H1 (cell line): ENCODE data around the gene TNS3. TPM values are rescaled to one million over a fixed set of nuclear protein-coding genes. Genes with fewer than 3 reads are reported as not detected.

Experiments used
- CTCF ChIA-PET: fragments of 300-600 bp; sonication (Branson Sonifier 250); formaldehyde crosslinking; loops from one replicate; lab custom pipeline; 2021; ENCODE audit not compliant: partially characterized antibody; lab: Charles Lee
- POLR2A ChIA-PET: fragments of 300-600 bp; sonication (Branson Sonifier 250); formaldehyde crosslinking; loops from one replicate; lab custom pipeline; 2021; ENCODE audit warnings: inconsistent platforms; ENCODE audit not compliant: partially characterized antibody; lab: Charles Lee
- DNase-seq, 2 experiments: peaks; one replicate each; pipeline versions ENCODE4 v3.0.0 to v3.0.0-alpha.2; 2010 to 2022; ENCODE audit warnings: low spot score in 2 of 2, low read depth in 1 of 2, mixed read lengths in 1 of 2
- FAIRE-seq: peaks from 2 replicates; lab custom pipeline; 2011; peaks lifted over from hg19 to GRCh38; lab: Jason Lieb, UNC
- H2AFZ ChIP-seq: 2 replicates; pipeline ENCODE4 v1.8.1; 2012; ENCODE audit warnings: low read length, inconsistent platforms
- H2AK5ac ChIP-seq: 2 replicates; pipeline ENCODE4 v1.6.1; 2013; ENCODE audit warnings: low read depth, low read length
- H2BK120ac ChIP-seq: replicated peaks from 2 replicates; pipeline ENCODE3; 2013; ENCODE audit warnings: low read depth, low read length, inconsistent platforms
- H2BK12ac ChIP-seq: 2 replicates; pipeline ENCODE4 v1.6.1; 2013; ENCODE audit warnings: low read depth, low read length
- H2BK15ac ChIP-seq: 2 replicates; pipeline ENCODE4 v1.6.1; 2013; ENCODE audit warnings: low read length
- H2BK20ac ChIP-seq: 2 replicates; pipeline ENCODE4 v1.6.1; 2013; ENCODE audit warnings: low read length
- H2BK5ac ChIP-seq: 2 replicates; pipeline ENCODE4 v1.6.1; 2013; ENCODE audit warnings: low read depth, low read length
- H3K14ac ChIP-seq: 2 replicates; pipeline ENCODE4 v1.6.1; 2013; ENCODE audit warnings: inconsistent platforms; ENCODE audit not compliant: insufficient read length
- H3K18ac ChIP-seq: 2 replicates; pipeline ENCODE4 v1.6.1; 2013; ENCODE audit warnings: low read length; ENCODE audit errors: extremely low read depth
- H3K23ac ChIP-seq: 2 replicates; pipeline ENCODE4 v1.6.1; 2013; ENCODE audit warnings: inconsistent platforms; ENCODE audit not compliant: insufficient read length
- H3K23me2 ChIP-seq: 2 replicates; pipeline ENCODE4 v1.6.1; 2013; ENCODE audit warnings: low read depth, low read length
- H3K27ac ChIP-seq: 2 replicates; pipeline ENCODE4 v1.6.1; 2011; ENCODE audit warnings: low read depth, low read length, inconsistent platforms
- H3K27me3 ChIP-seq, 4 experiments: replicated peaks in 1 of 4; 1 replicate in 1 of 4; 2 replicates in 3 of 4; pipeline versions ENCODE4 v1.6.1 to v1.8.1; 2011 to 2013; ENCODE audit warnings: low read length in 3 of 4, mild to moderate bottlenecking in 3 of 4, inconsistent platforms in 2 of 4, mixed read lengths in 2 of 4, moderate library complexity in 1 of 4; ENCODE audit not compliant: control insufficient read depth in 3 of 4, insufficient read depth in 3 of 4; ENCODE audit errors: extremely low read depth in 1 of 4
- H3K36me3 ChIP-seq, 4 experiments: 2 replicates each; pipeline versions ENCODE4 v1.6.1 to v1.8.1; 2011 to 2013; ENCODE audit warnings: mild to moderate bottlenecking in 4 of 4, low read length in 3 of 4, moderate library complexity in 2 of 4, control low read depth in 1 of 4, inconsistent platforms in 1 of 4; ENCODE audit not compliant: insufficient read depth in 4 of 4, control insufficient read depth in 2 of 4
- H3K4ac ChIP-seq: replicated peaks from 2 replicates; pipeline ENCODE3; 2013; ENCODE audit warnings: low read length, low read depth, mixed read lengths, inconsistent platforms; ENCODE audit not compliant: insufficient read length
- H3K4me1 ChIP-seq, 4 experiments: replicated peaks in 1 of 4; 1 replicate in 1 of 4; 2 replicates in 3 of 4; pipeline versions ENCODE4 v1.6.1 to v1.8.1; 2011 to 2013; ENCODE audit warnings: low read length in 3 of 4, inconsistent platforms in 2 of 4, mixed read lengths in 1 of 4; ENCODE audit not compliant: insufficient read depth in 4 of 4, control insufficient read depth in 3 of 4
- H3K4me2 ChIP-seq, 2 experiments: 2 replicates each; pipeline versions ENCODE4 v1.6.1 to v1.8.1; 2011 to 2013; ENCODE audit warnings: low read depth in 2 of 2, low read length in 2 of 2, control low read depth in 1 of 2, inconsistent platforms in 1 of 2, mild to moderate bottlenecking in 1 of 2; ENCODE audit not compliant: insufficient read depth in 1 of 2
- H3K4me3 ChIP-seq, 4 experiments: fragments of 200-600, 300-600 bp in 1 of 4; sonication (generic), shearing (Covaris generic), sonication (Bioruptor Twin) in 1 of 4; 2 replicates each; pipeline versions ENCODE4 v1.5.1 to v1.8.1; 2011 to 2016; ENCODE audit warnings: low read length in 4 of 4, low read depth in 3 of 4, control low read depth in 2 of 4, inconsistent platforms in 2 of 4, mild to moderate bottlenecking in 2 of 4, mixed read lengths in 1 of 4, moderate library complexity in 1 of 4; ENCODE audit not compliant: insufficient read depth in 2 of 4; ENCODE audit errors: extremely low read depth in 1 of 4
- H3K56ac ChIP-seq: replicated peaks from 2 replicates; pipeline ENCODE3; 2013; ENCODE audit warnings: low read depth, mild to moderate bottlenecking, mixed read lengths, low read length, inconsistent platforms; ENCODE audit not compliant: insufficient read length
- H3K79me1 ChIP-seq: 2 replicates; pipeline ENCODE4 v1.6.1; 2013; ENCODE audit warnings: low read depth, low read length, control low read depth
- H3K79me2 ChIP-seq, 2 experiments: 2 replicates each; pipeline versions ENCODE4 v1.6.1 to v1.8.1; 2012 to 2013; ENCODE audit warnings: low read length in 2 of 2, mild to moderate bottlenecking in 2 of 2, inconsistent platforms in 1 of 2; ENCODE audit not compliant: insufficient read depth in 2 of 2, control insufficient read depth in 1 of 2
- H3K9ac ChIP-seq, 4 experiments: replicated peaks in 1 of 4; 1 replicate in 1 of 4; 2 replicates in 3 of 4; pipeline versions ENCODE4 v1.6.1 to v1.8.1; 2011 to 2013; ENCODE audit warnings: low read depth in 3 of 4, low read length in 3 of 4, control low read depth in 2 of 4, mild to moderate bottlenecking in 2 of 4, moderate library complexity in 2 of 4, inconsistent platforms in 1 of 4; ENCODE audit errors: extremely low read depth in 1 of 4
- H3K9me3 ChIP-seq, 2 experiments: 2 replicates each; pipeline versions ENCODE4 v1.6.1 to v1.8.1; 2012 to 2013; ENCODE audit warnings: mild to moderate bottlenecking in 2 of 2, moderate library complexity in 2 of 2, control low read depth in 1 of 2, inconsistent platforms in 1 of 2, low read depth in 1 of 2, low read length in 1 of 2, mixed read lengths in 1 of 2; ENCODE audit not compliant: insufficient read depth in 2 of 2
- H4K20me1 ChIP-seq, 2 experiments: replicated peaks in 1 of 2; 2 replicates each; pipeline versions ENCODE3 to v1.8.1; 2011 to 2013; ENCODE audit warnings: inconsistent platforms in 2 of 2, low read length in 2 of 2, mild to moderate bottlenecking in 1 of 2; ENCODE audit not compliant: insufficient read depth in 2 of 2, control insufficient read depth in 1 of 2
- H4K5ac ChIP-seq: 2 replicates; pipeline ENCODE4 v1.6.1; 2013; ENCODE audit warnings: low read length, low read depth, mixed read lengths, inconsistent platforms; ENCODE audit not compliant: insufficient read length
- H4K8ac ChIP-seq: 2 replicates; pipeline ENCODE4 v1.8.0; 2013; ENCODE audit warnings: mild to moderate bottlenecking, moderate library complexity, low read length, inconsistent platforms; ENCODE audit not compliant: insufficient read depth; ENCODE audit errors: extremely low read depth
- H4K91ac ChIP-seq: replicated peaks from 2 replicates; pipeline ENCODE3; 2013; ENCODE audit warnings: low read length, mixed read lengths, inconsistent platforms; ENCODE audit not compliant: insufficient read length
- CTBP2 ChIP-seq: IDR thresholded peaks from 2 replicates; pipeline ENCODE4 v1.7.0; 2011; ENCODE audit warnings: borderline replicate concordance, mild to moderate bottlenecking, moderate library complexity, mixed read lengths, low read length; ENCODE audit not compliant: insufficient read depth, insufficient read length
- WGBS, 2 experiments: shearing (Covaris generic) in 1 of 2; methylation state at CpG; one replicate each; pipeline versions ENCODE4 v1.1.6 to v1.1.7; 2013 to 2015; ENCODE audit warnings: low lambda C conversion rate in 2 of 2, mixed read lengths in 2 of 2, inconsistent platforms in 1 of 2, low coverage in 1 of 2, missing lambda C conversion rate in 1 of 2; ENCODE audit not compliant: insufficient replicate concordance in 2 of 2, insufficient coverage in 1 of 2, insufficient read length in 1 of 2; ENCODE audit errors: extremely low coverage in 1 of 2, missing lambda C conversion rate in 1 of 2; 5-methylcytosine and 5-hydroxymethylcytosine counted together
- polyA plus RNA-seq, 7 experiments: library from polyadenylated mRNA; depleted of rRNA in 3 of 7; stranded (reverse) in 5 of 7; unstranded in 2 of 7; fragments of >200 nt in 5 of 7; fragments of 200-250 nt in 2 of 7; gene quantifications; 1 replicate in 5 of 7; 2 replicates in 1 of 7; 4 replicates in 1 of 7; pipeline versions ENCODE4 v1.2.1 to v1.2.3, GENCODE V29; 2011 to 2013; ENCODE audit warnings: missing spikeins in 2 of 7, mixed read lengths in 2 of 7
- total RNA-seq: library from RNA; stranded (reverse); fragmentation: NEBNext Ultra II Directional; extraction: Animal tissue kit (Norgen Biotek cat#: 25700); gene quantifications from 2 replicates; pipeline ENCODE4 v1.2.1, GENCODE V29; 2021
- TF ChIP-seq, protein P1 (sequence below): IDR thresholded peaks from 2 replicates; pipeline ENCODE4 v1.6.1; 2012; ENCODE audit warnings: inconsistent platforms
- TF ChIP-seq, protein P2 (sequence below): IDR thresholded peaks from 2 replicates; pipeline ENCODE4 v1.6.1; 2012; ENCODE audit warnings: inconsistent platforms

The TNS3 gene
- total and polyA plus RNA-seq, 2 of the 8 experiments (the other 6 are each of a cell fraction or from before 2014, with no cell fraction given): 11.9 to 24.2 TPM

DNA sequence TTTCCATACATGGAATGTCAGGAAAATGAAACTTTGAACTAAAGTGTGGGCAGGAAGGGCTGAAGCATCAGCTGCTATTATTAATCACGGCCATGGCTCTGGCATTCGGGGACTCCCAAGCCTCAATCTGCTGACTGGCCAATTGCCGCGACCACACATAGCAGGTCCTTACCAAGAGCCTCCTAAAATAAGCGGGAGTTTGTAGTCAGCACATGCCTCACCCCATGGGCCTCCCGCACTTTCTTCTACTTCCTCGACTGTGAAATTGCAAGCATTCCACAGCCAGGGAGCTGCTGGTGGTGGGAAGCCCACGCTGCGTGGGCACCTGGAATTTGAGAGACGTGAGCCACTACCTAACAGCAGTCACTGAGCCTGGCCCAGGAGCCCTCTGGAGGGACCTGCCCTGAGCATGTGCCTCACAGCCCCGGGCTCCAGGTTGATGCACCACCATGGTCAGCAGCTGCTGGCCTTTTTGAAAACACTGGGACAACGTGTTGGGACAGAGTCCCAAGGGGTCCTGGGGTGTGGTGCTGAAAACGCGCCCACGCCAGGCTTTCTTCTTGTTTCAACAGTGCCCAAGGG, 211.4 kb downstream of the TNS3 start:
- CTCF ChIA-PET: interaction anchor here (0.6 to 1.8 kb wide), 4 partner anchors 11 to 445 kb away, joined by 3 to 8 read pairs (median 4); no protein-coding TSS in a partner anchor

More for the DNA sequence above, 211.4 kb downstream of the TNS3 start:
- no peak overlapping the region for H2BK12ac ChIP-seq
- H4K20me1 ChIP-seq: no peaks in the 10 kb centered on the region
- no peak overlapping the region for H2AFZ ChIP-seq
- no peaks in the 10 kb centered on the region; a peak in 1 of 4 replicates for H3K79me2 ChIP-seq
- no peak overlapping the region for H4K5ac ChIP-seq
- H2BK15ac ChIP-seq: no peak overlapping the region
- H2BK20ac ChIP-seq: no peak overlapping the region
- no peaks in the 10 kb centered on the region for H3K9me3 ChIP-seq
- peaks cover 7% of the 10 kb centered on the region; the same call in 1 of the 2 replicates for H3K79me1 ChIP-seq
- 93% methylated on average over 15 of the region's 15 CpGs; no CpG with 5 or more reads in 1 of the 2 experiments for WGBS, 2 experiments
- no peak overlapping the region for H2BK5ac ChIP-seq
- DNase-seq: no peak
- no peak overlapping the region for H2AK5ac ChIP-seq
- H3K4me2 ChIP-seq: no peak overlapping the region
- H3K4ac ChIP-seq: no peak overlapping the region
- H3K56ac ChIP-seq: no peak overlapping the region
- no peak for FAIRE-seq
- H3K9ac ChIP-seq: no peak overlapping the region
- TF ChIP-seq, protein P1, sequence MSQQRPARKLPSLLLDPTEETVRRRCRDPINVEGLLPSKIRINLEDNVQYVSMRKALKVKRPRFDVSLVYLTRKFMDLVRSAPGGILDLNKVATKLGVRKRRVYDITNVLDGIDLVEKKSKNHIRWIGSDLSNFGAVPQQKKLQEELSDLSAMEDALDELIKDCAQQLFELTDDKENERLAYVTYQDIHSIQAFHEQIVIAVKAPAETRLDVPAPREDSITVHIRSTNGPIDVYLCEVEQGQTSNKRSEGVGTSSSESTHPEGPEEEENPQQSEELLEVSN: peak; percentile 94
- TF ChIP-seq, protein P2, sequence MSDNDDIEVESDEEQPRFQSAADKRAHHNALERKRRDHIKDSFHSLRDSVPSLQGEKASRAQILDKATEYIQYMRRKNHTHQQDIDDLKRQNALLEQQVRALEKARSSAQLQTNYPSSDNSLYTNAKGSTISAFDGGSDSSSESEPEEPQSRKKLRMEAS: peak; percentile 69
- TF ChIP-seq CTBP2: no peak
- peaks cover 0 to 7% (median 3%) of the 10 kb centered on the region in 4 experiments; a peak in 6 of 7 replicates for H3K4me1 ChIP-seq
- peaks cover 2 to 8% (median 5%) of the 10 kb centered on the region in 4 experiments; a peak in 4 of 8 replicates for H3K36me3 ChIP-seq
- H4K8ac ChIP-seq: no peak overlapping the region; the same call in 1 of the 2 replicates
- H3K23me2 ChIP-seq: no peaks in the 10 kb centered on the region
- H2BK120ac ChIP-seq: no peak overlapping the region
- no peak overlapping the region for H3K14ac ChIP-seq
- H3K18ac ChIP-seq: no peak overlapping the region
- POLR2A ChIA-PET: no interaction called here
- no peak overlapping the region for H3K27ac ChIP-seq
- H4K91ac ChIP-seq: no peak overlapping the region
- no peak overlapping the region for H3K4me3 ChIP-seq
- no peaks in the 10 kb centered on the region; a peak in 1 of 7 replicates for H3K27me3 ChIP-seq
- no peak overlapping the region for H3K23ac ChIP-seq
